ENCODE measurements around the gene ARHGEF2. TPM values are rescaled to one million over a fixed set of nuclear protein-coding genes. Genes with fewer than 3 reads are reported as not detected.
A peak's percentile ranks its signal among the peaks of the same experiment; 100 is the strongest.

Gene ARHGEF2
- total and polyA plus RNA-seq, 9 of the 15 experiments (the other 6 are each of a cell fraction or from before 2014, with no cell fraction given), result 7.1 to 162 (median 62.2) TPM

DNA sequence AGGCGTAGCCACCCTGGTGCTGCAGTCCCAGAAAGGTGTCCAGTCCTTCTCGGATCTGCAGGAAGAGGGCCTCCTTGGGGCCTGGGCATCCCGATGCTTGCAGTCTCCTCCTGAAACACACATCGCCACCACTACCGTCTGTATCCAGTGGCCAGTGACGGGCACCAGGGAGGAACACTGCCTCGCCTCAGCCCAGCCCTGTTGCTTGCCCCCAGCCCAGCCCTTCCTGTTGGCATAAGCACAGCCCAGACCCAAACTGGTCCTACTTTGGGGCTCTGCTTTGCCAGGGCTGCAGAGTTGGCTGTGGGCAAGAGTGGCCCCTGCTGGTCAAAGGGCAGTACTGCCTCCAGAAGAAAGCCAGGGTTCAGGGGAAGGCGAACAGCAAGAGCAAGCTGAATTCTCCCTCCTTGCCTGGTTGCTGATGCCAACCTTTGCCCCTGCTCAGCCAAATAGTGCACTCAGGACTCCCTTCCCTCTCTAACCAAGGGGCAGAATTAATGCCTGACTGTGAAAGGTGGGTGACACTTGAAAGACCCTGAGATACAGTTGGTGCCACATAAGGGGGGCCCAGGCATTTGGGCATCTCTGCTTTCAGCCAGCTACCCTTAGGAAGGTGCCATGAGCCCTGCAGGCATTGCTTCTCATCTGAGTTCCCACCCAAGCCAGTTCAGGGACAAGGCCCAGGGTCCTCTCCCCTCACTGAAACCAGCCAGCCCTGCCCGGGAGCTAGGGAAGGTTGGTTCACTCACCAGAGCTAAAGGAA, 11.1 kb upstream of the ARHGEF2 start (continued):
- TF ChIP-seq KDM5B (IDR thresholded peaks at IDR 0.05; ENCODE audit: insufficient replicate concordance, low read depth, low read length) (no peak), ZC3H4 (CRISPR knock-in tag; IDR thresholded peaks at IDR 0.05; ENCODE audit: borderline replicate concordance) (peak; percentile 64; the same call in 1 of the 2 replicates), MYNN (IDR thresholded peaks at IDR 0.05) (peak; percentile 67; the same call in 1 of the 2 replicates), MYNN (CRISPR knock-in tag; IDR thresholded peaks at IDR 0.05) (no peak), MAFK (IDR thresholded peaks at IDR 0.05; ENCODE audit: low read length) (0 out of 2 replicates have a peak, but pooled peaks have one; percentile 2), FOXP1 (CRISPR knock-in tag; IDR thresholded peaks at IDR 0.05) (0 out of 2 replicates have a peak, but pooled peaks have one; percentile 14), CC2D1A (IDR thresholded peaks at IDR 0.05) (peak; percentile 86), NR4A1 (CRISPR knock-in tag; IDR thresholded peaks at IDR 0.05) (no peak), NR4A1 (tag; IDR thresholded peaks at IDR 0.05) (no peak)
- TF ChIP-seq, protein P1, sequence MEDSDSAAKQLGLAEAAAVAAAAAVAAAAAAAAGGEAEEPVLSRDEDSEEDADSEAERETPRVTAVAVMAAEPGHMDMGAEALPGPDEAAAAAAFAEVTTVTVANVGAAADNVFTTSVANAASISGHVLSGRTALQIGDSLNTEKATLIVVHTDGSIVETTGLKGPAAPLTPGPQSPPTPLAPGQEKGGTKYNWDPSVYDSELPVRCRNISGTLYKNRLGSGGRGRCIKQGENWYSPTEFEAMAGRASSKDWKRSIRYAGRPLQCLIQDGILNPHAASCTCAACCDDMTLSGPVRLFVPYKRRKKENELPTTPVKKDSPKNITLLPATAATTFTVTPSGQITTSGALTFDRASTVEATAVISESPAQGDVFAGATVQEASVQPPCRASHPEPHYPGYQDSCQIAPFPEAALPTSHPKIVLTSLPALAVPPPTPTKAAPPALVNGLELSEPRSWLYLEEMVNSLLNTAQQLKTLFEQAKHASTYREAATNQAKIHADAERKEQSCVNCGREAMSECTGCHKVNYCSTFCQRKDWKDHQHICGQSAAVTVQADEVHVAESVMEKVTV (CRISPR knock-in tag; IDR thresholded peaks at IDR 0.05), result peak; percentile 87
- TF ChIP-seq, protein P2, sequence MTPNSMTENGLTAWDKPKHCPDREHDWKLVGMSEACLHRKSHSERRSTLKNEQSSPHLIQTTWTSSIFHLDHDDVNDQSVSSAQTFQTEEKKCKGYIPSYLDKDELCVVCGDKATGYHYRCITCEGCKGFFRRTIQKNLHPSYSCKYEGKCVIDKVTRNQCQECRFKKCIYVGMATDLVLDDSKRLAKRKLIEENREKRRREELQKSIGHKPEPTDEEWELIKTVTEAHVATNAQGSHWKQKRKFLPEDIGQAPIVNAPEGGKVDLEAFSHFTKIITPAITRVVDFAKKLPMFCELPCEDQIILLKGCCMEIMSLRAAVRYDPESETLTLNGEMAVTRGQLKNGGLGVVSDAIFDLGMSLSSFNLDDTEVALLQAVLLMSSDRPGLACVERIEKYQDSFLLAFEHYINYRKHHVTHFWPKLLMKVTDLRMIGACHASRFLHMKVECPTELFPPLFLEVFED (CRISPR knock-in tag; conservative IDR thresholded peaks at IDR 0.05), result no peak
- TF ChIP-seq, protein P3, sequence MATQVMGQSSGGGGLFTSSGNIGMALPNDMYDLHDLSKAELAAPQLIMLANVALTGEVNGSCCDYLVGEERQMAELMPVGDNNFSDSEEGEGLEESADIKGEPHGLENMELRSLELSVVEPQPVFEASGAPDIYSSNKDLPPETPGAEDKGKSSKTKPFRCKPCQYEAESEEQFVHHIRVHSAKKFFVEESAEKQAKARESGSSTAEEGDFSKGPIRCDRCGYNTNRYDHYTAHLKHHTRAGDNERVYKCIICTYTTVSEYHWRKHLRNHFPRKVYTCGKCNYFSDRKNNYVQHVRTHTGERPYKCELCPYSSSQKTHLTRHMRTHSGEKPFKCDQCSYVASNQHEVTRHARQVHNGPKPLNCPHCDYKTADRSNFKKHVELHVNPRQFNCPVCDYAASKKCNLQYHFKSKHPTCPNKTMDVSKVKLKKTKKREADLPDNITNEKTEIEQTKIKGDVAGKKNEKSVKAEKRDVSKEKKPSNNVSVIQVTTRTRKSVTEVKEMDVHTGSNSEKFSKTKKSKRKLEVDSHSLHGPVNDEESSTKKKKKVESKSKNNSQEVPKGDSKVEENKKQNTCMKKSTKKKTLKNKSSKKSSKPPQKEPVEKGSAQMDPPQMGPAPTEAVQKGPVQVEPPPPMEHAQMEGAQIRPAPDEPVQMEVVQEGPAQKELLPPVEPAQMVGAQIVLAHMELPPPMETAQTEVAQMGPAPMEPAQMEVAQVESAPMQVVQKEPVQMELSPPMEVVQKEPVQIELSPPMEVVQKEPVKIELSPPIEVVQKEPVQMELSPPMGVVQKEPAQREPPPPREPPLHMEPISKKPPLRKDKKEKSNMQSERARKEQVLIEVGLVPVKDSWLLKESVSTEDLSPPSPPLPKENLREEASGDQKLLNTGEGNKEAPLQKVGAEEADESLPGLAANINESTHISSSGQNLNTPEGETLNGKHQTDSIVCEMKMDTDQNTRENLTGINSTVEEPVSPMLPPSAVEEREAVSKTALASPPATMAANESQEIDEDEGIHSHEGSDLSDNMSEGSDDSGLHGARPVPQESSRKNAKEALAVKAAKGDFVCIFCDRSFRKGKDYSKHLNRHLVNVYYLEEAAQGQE (IDR thresholded peaks at IDR 0.05; ENCODE audit: borderline replicate concordance), result peak; percentile 91
- TF ChIP-seq, protein P3 (CRISPR knock-in tag; IDR thresholded peaks at IDR 0.05; ENCODE audit: low read depth), result no peak
- TF ChIP-seq, protein P4, sequence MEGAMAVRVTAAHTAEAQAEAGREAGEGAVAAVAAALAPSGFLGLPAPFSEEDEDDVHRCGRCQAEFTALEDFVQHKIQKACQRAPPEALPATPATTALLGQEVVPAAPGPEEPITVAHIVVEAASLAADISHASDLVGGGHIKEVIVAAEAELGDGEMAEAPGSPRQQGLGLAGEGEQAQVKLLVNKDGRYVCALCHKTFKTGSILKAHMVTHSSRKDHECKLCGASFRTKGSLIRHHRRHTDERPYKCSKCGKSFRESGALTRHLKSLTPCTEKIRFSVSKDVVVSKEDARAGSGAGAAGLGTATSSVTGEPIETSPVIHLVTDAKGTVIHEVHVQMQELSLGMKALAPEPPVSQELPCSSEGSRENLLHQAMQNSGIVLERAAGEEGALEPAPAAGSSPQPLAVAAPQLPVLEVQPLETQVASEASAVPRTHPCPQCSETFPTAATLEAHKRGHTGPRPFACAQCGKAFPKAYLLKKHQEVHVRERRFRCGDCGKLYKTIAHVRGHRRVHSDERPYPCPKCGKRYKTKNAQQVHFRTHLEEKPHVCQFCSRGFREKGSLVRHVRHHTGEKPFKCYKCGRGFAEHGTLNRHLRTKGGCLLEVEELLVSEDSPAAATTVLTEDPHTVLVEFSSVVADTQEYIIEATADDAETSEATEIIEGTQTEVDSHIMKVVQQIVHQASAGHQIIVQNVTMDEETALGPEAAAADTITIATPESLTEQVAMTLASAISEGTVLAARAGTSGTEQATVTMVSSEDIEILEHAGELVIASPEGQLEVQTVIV (CRISPR knock-in tag; IDR thresholded peaks at IDR 0.05; ENCODE audit: borderline replicate concordance), result no peak

All from K562 (cell line).